Endothelial cell of umbilical vein (primary cell): ENCODE data around the gene UBE3D. TPM values are rescaled to one million over a fixed set of nuclear protein-coding genes. Genes with fewer than 3 reads are reported as not detected.

Experiments used
- BruUV-seq: library from RNA; stranded (reverse); fragments of 400-500 nt; replicated peaks from 2 replicates; lab custom pipeline; 2021; lab: Mats Ljungman, UMichigan
- CTCF ChIA-PET: fragments of 300-600, 350-600 bp; sonication (Branson Sonifier 250); formaldehyde crosslinking; loops from one replicate; lab custom pipeline; 2021; ENCODE audit warnings: antibody characterized with exemption, inconsistent platforms; lab: Charles Lee
- POLR2A ChIA-PET: fragments of 300-600, 350-600 bp; sonication (Branson Sonifier 250); formaldehyde crosslinking; loops from one replicate; lab custom pipeline; 2021; ENCODE audit warnings: antibody characterized with exemption, inconsistent platforms; lab: Charles Lee
- DNase-seq: peaks from one replicate; pipeline ENCODE4 v3.0.0-alpha.2; 2011; ENCODE audit warnings: low read depth, low spot score
- FAIRE-seq: peaks from 2 replicates; lab custom pipeline; 2011; peaks lifted over from hg19 to GRCh38; lab: Jason Lieb, UNC
- H2AFZ ChIP-seq: 2 replicates; pipeline ENCODE4 v1.6.0; 2012; ENCODE audit warnings: low read depth, low read length, control low read depth, inconsistent platforms
- H3K27ac ChIP-seq: 2 replicates; pipeline ENCODE4 v1.5.1; 2011; ENCODE audit warnings: low read depth, mild to moderate bottlenecking, control low read depth, low read length, moderate library complexity; ENCODE audit not compliant: insufficient read depth
- H3K27me3 ChIP-seq, 2 experiments: 2 replicates each; pipeline versions ENCODE4 v1.6.0 to v1.6.1; 2011; ENCODE audit warnings: low read length in 2 of 2, mixed read lengths in 1 of 2; ENCODE audit not compliant: control insufficient read depth in 2 of 2, insufficient read depth in 2 of 2
- H3K36me3 ChIP-seq, 2 experiments: 2 replicates in 1 of 2; 3 replicates in 1 of 2; pipeline ENCODE4 v1.5.1; 2011; ENCODE audit warnings: low read length in 2 of 2, mild to moderate bottlenecking in 1 of 2, moderate library complexity in 1 of 2; ENCODE audit not compliant: control insufficient read depth in 2 of 2, insufficient read depth in 2 of 2; ENCODE audit errors: extremely low read depth in 1 of 2
- H3K4me1 ChIP-seq: 3 replicates; pipeline ENCODE4 v1.5.1; 2011; ENCODE audit warnings: mild to moderate bottlenecking, low read length; ENCODE audit not compliant: control insufficient read depth, insufficient read depth; ENCODE audit errors: extremely low read depth
- H3K4me2 ChIP-seq: 2 replicates; pipeline ENCODE4 v1.6.1; 2011; ENCODE audit warnings: low read length, control low read depth, mixed read lengths; ENCODE audit not compliant: insufficient read depth
- H3K4me3 ChIP-seq, 3 experiments: fragments of 200-600 bp in 1 of 3; sonication (generic), shearing (Covaris generic) in 1 of 3; replicated peaks in 1 of 3; 2 replicates each; pipeline ENCODE4 v1.5.1; 2011 to 2016; ENCODE audit warnings: control low read depth in 3 of 3, low read length in 3 of 3, mild to moderate bottlenecking in 2 of 3, inconsistent platforms in 1 of 3, low read depth in 1 of 3, moderate library complexity in 1 of 3; ENCODE audit not compliant: insufficient read depth in 1 of 3
- H3K79me2 ChIP-seq: 2 replicates; pipeline ENCODE4 v1.6.0; 2012; ENCODE audit warnings: low read length, inconsistent platforms; ENCODE audit not compliant: control insufficient read depth, insufficient read depth
- H3K9ac ChIP-seq: replicated peaks from 2 replicates; pipeline ENCODE3; 2011; ENCODE audit warnings: low read length, control low read depth; ENCODE audit not compliant: insufficient read depth; ENCODE audit errors: extremely low read depth
- H3K9me1 ChIP-seq: replicated peaks from 3 replicates; pipeline ENCODE4 v1.6.0; 2011; ENCODE audit warnings: mild to moderate bottlenecking, low read length; ENCODE audit not compliant: control insufficient read depth, insufficient read depth; ENCODE audit errors: extremely low read depth
- H3K9me3 ChIP-seq: replicated peaks from 2 replicates; pipeline ENCODE4 v1.5.1; 2012; ENCODE audit warnings: low read length, inconsistent platforms; ENCODE audit not compliant: control insufficient read depth, insufficient read depth
- H4K20me1 ChIP-seq: replicated peaks from 2 replicates; pipeline ENCODE3; 2011; ENCODE audit warnings: mild to moderate bottlenecking, low read length; ENCODE audit not compliant: control insufficient read depth, insufficient read depth; ENCODE audit errors: extremely low read depth
- EZH2 ChIP-seq: IDR thresholded peaks from 2 replicates; pipeline ENCODE4 v1.6.1; 2012; ENCODE audit warnings: borderline replicate concordance, low read depth, mild to moderate bottlenecking, moderate library complexity, low read length, inconsistent platforms; ENCODE audit not compliant: severe bottlenecking
- FOS ChIP-seq: IDR thresholded peaks from 2 replicates; pipeline ENCODE4 v1.6.1; 2011; ENCODE audit warnings: mild to moderate bottlenecking, low read length, moderate library complexity, borderline replicate concordance; ENCODE audit not compliant: insufficient read depth
- GATA2 ChIP-seq: IDR thresholded peaks from 2 replicates; pipeline ENCODE4 v1.7.0; 2011; ENCODE audit warnings: low read depth, mild to moderate bottlenecking, moderate library complexity, mixed read lengths, low read length; ENCODE audit not compliant: insufficient read length, insufficient read depth
- JUN ChIP-seq: IDR thresholded peaks from 2 replicates; pipeline ENCODE4 v1.6.1; 2011; ENCODE audit warnings: borderline replicate concordance, low read depth; ENCODE audit not compliant: insufficient read length, insufficient read depth
- MYC ChIP-seq: IDR thresholded peaks from one replicate; pipeline ENCODE4 v1.6.1; 2011; ENCODE audit warnings: mild to moderate bottlenecking, low read depth, low read length
- POLR2A ChIP-seq: IDR thresholded peaks from 2 replicates; pipeline ENCODE4 v1.6.1; 2012; ENCODE audit warnings: low read depth, mild to moderate bottlenecking, control low read depth, low read length
- POLR2AphosphoS5 ChIP-seq: IDR thresholded peaks from 2 replicates; pipeline ENCODE4 v1.6.1; 2012; ENCODE audit warnings: low read depth, mild to moderate bottlenecking, control low read depth, low read length, moderate library complexity; ENCODE audit not compliant: insufficient read depth
- dilution Hi-C: fragments of 300-500 bp; cut with MboI; formaldehyde crosslinking; loops from one replicate; pipeline ENCODE4 v1.15.0; 2019; ENCODE audit warnings: low sequenced_read_pairs; ENCODE audit not compliant: extremely low pct_ligation_motif_present
- intact Hi-C: fragments of 100-400 bp; cut with micrococcal nuclease; formaldehyde crosslinking; loops from one replicate; pipeline ENCODE4 v1.10.0; 2022
- polyA plus RNA-seq, 4 experiments: library from polyadenylated mRNA; depleted of rRNA in 3 of 4; stranded (reverse) in 3 of 4; unstranded in 1 of 4; fragments of >200 nt; gene quantifications; 2 replicates each; pipeline versions ENCODE4 v1.2.1 to v1.2.3, GENCODE V29; 2011 to 2012; ENCODE audit warnings: missing spikeins in 1 of 4
- total RNA-seq: library from RNA; stranded (reverse); gene quantifications from 2 replicates; pipeline ENCODE4 v1.2.3, GENCODE V29; 2021
- TF ChIP-seq, protein P1 (sequence below), 2 donors: IDR thresholded peaks; 1 replicate in 1 of 2; 2 replicates in 1 of 2; pipeline ENCODE4 v1.5.1; 2011; ENCODE audit warnings: low read length in 2 of 2, mild to moderate bottlenecking in 2 of 2, moderate library complexity in 2 of 2, control low read depth in 1 of 2, inconsistent platforms in 1 of 2, low read depth in 1 of 2; ENCODE audit not compliant: insufficient read depth in 1 of 2; ENCODE audit errors: extremely low read depth in 1 of 2
- TF ChIP-seq, protein P2 (sequence below): IDR thresholded peaks from 2 replicates; pipeline ENCODE4 v1.6.1; 2011; ENCODE audit not compliant: insufficient read depth, insufficient read length

Gene UBE3D
- total and polyA plus RNA-seq, 2 donors (not counting 3 experiments of a cell fraction or from before 2014, with no cell fraction given) = 1.9 to 6.2 TPM

GRCh38 chr6:83067448-83068439, 2.1 kb upstream of the UBE3D start, which contains the start of gene DOP1A:
TSS of gene DOP1A (plus strand) at chr6:83067671. CDS start at chr6:83096978, 29,307 bp downstream.
- peak within 1 kb of the TSS; percentile 12 for H3K27ac ChIP-seq
- DNase-seq = peak; percentile 93
- no peaks in the 10 kb centered on the region for H3K36me3 ChIP-seq
- H3K4me3 ChIP-seq = peak within 1 kb of the TSS; percentile 74 to 91 (median 75)
- peak within 1 kb of the TSS; percentile 92 for H3K4me2 ChIP-seq
- intact Hi-C loops (loop anchor here (1.0 to 5.0 kb wide), 6 partner anchors 126 to 470 kb away; partner anchors contain the start of genes ME1, PGM3, PRSS35 and RWDD2A), dilution Hi-C loops (no loop called here)
- peaks cover 3% of the 10 kb centered on the region for H3K79me2 ChIP-seq
- FAIRE-seq = peak; percentile 67
- ChIA-PET POLR2A (interaction anchor here (0.6 kb wide), 1 partner anchor 445 kb away, joined by 12 read pairs; the partner anchor contains the start of gene PRSS35), CTCF (interaction anchor here (0.6 to 9.7 kb wide), 57 partner anchors 9 to 844 kb away, joined by 3 to 431 read pairs (median 4); partner anchors contain the start of genes IBTK, PGM3, PRSS35 and RWDD2A)
- H3K9me1 ChIP-seq = no peaks in the 10 kb centered on the region
- no peaks in the 10 kb centered on the region for H3K9me3 ChIP-seq
- H3K27me3 ChIP-seq = no peaks in the 10 kb centered on the region
- TF ChIP-seq FOS (no peak), POLR2A (peak; percentile 34), MYC (no peak), GATA2 (no peak), EZH2 (no peak), POLR2AphosphoS5 (peak; percentile 54), JUN (no peak)
- TF ChIP-seq, protein P1, sequence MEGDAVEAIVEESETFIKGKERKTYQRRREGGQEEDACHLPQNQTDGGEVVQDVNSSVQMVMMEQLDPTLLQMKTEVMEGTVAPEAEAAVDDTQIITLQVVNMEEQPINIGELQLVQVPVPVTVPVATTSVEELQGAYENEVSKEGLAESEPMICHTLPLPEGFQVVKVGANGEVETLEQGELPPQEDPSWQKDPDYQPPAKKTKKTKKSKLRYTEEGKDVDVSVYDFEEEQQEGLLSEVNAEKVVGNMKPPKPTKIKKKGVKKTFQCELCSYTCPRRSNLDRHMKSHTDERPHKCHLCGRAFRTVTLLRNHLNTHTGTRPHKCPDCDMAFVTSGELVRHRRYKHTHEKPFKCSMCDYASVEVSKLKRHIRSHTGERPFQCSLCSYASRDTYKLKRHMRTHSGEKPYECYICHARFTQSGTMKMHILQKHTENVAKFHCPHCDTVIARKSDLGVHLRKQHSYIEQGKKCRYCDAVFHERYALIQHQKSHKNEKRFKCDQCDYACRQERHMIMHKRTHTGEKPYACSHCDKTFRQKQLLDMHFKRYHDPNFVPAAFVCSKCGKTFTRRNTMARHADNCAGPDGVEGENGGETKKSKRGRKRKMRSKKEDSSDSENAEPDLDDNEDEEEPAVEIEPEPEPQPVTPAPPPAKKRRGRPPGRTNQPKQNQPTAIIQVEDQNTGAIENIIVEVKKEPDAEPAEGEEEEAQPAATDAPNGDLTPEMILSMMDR (IDR thresholded peaks at IDR 0.05; ENCODE audit: extremely low read depth in 1 of 2, insufficient read depth in 1 of 2, low read depth in 1 of 2, low read length in 2 of 2) = peak; percentile 95 to 98
- TF ChIP-seq, protein P2, sequence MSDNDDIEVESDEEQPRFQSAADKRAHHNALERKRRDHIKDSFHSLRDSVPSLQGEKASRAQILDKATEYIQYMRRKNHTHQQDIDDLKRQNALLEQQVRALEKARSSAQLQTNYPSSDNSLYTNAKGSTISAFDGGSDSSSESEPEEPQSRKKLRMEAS = peak; percentile 78
- peak within 1 kb of the TSS; percentile 97 for H2AFZ ChIP-seq
- peaks cover 28% of the 10 kb centered on the region for H3K4me1 ChIP-seq
- no TSS peak for BruUV-seq
- no peaks in the 10 kb centered on the region for H4K20me1 ChIP-seq
- H3K9ac ChIP-seq = peak within 1 kb of the TSS; percentile 75
